Fibroblast of villous mesenchyme (primary cell): Measurements from ENCODE around the gene ANKRD28. TPM values are rescaled to one million over a fixed set of nuclear protein-coding genes. Genes with fewer than 3 reads are reported as not detected.
"Not testable (repeated sequence)": the region's sequence is repeated elsewhere in the genome, so short reads cannot be mapped to it uniquely, and the experiment has no call there.

Source experiments
- DNase-seq: peaks from one replicate; pipeline ENCODE4 v3.0.0-alpha.2; 2010; ENCODE audit warnings: low read depth
- H3K4me3 ChIP-seq: 2 replicates; pipeline ENCODE4 v1.5.1; 2011; ENCODE audit warnings: low read depth, mild to moderate bottlenecking, low read length
- CTCF ChIP-seq: IDR thresholded peaks from 2 replicates; pipeline ENCODE4 v1.5.1; 2012; ENCODE audit warnings: low read depth, mild to moderate bottlenecking, low read length; ENCODE audit not compliant: insufficient read depth
- total RNA-seq: library from RNA; depleted of rRNA; stranded (reverse); fragments of >200 nt; gene quantifications from 2 replicates; pipeline ENCODE4 v1.2.3, GENCODE V29; 2012

Gene ANKRD28
- total RNA-seq, 1 donor = 372 TPM

- no peak for DNase-seq
- TF ChIP-seq CTCF = no peak
- H3K4me3 ChIP-seq = no peak overlapping the region
These were observed 18.7 kb downstream of the ANKRD28 start for GRCh38 chr3:15779111-15779510.

GRCh38 chr3:15778332-15778858 is 19.4 kb downstream of the ANKRD28 start:
- no peak overlapping the region for H3K4me3 ChIP-seq
- no peak for TF ChIP-seq CTCF
- no peak for DNase-seq

- not testable (repeated sequence) for DNase-seq, H3K4me3 ChIP-seq
These were observed 22.7 kb downstream of the ANKRD28 start for GRCh38 chr3:15774931-15775560.

GRCh38 chr3:15771444-15771843 is 26.3 kb downstream of the ANKRD28 start:
- no peak overlapping the region for H3K4me3 ChIP-seq
- no peak for DNase-seq
- TF ChIP-seq CTCF = no peak

- no peak for TF ChIP-seq CTCF
- no peak overlapping the region for H3K4me3 ChIP-seq
- DNase-seq = no peak
These were observed 28.4 kb downstream of the ANKRD28 start for GRCh38 chr3:15769256-15769915.

- no peak for TF ChIP-seq CTCF
- DNase-seq = peak; percentile 97
- no peak overlapping the region for H3K4me3 ChIP-seq
These were observed 29.1 kb downstream of the ANKRD28 start for GRCh38 chr3:15768421-15769255.

GRCh38 chr3:15766406-15766805 is 31.4 kb downstream of the ANKRD28 start:
- TF ChIP-seq CTCF = no peak
- DNase-seq = no peak
- H3K4me3 ChIP-seq = no peak overlapping the region
